ENCODE data around the gene SUSD1.

DNA sequence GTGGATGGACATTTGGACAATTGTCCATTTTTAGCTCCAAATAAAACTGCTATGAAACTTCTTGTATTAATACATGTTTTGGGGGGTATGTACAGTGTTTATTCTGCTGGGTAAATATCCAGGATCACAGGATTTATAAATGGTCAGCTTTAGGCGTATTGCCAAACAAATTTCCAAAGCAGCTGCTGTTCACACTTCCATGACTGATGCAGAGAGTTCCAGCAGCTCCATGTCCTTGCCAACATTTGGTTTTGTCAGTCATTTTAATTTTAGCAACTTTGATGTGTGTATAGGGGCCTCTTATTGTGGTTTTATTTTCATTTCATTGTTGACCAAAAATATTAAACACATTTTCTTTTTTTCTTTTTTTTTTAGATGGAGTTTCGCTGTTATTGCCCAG lies 9.8 kb upstream of the SUSD1 start:
- no peak for TF ChIP-seq EGR1 (IDR thresholded peaks at IDR 0.05)
- no peak for TF ChIP-seq CREB1 (IDR thresholded peaks at IDR 0.05; ENCODE audit: low read depth)
- TF ChIP-seq REST (IDR thresholded peaks at IDR 0.05; ENCODE audit: low read depth): no peak
